Breast epithelium (tissue), 4 donors: ENCODE results near the gene LEMD1. TPM values are rescaled to one million over a fixed set of nuclear protein-coding genes. Genes with fewer than 3 reads are reported as not detected.
A peak's percentile ranks its signal among the peaks of the same experiment; 100 is the strongest.

ENCODE experiments used
- DNase-seq, 2 donors: peaks; one replicate each; pipeline ENCODE4 v3.0.0-alpha.2; 2019; ENCODE audit warnings: low spot score in 2 of 2
- H3K27ac ChIP-seq, 2 donors: fragments of 200-600 bp; sonication (generic) in 1 of 2; one replicate each; pipeline ENCODE4 v1.5.1; 2016 to 2019; ENCODE audit warnings: mild to moderate bottlenecking in 1 of 2
- H3K27me3 ChIP-seq, 2 donors: fragments of 200-600 bp; sonication (generic) in 1 of 2; one replicate each; pipeline versions ENCODE4 v1.5.1 to v1.6.0; 2017 to 2019; ENCODE audit warnings: control low read depth in 1 of 2, mild to moderate bottlenecking in 1 of 2
- H3K36me3 ChIP-seq: fragments of 200-600 bp; one replicate; pipeline ENCODE4 v1.5.1; 2019
- H3K4me1 ChIP-seq, 2 donors: fragments of 200-600 bp; sonication (generic); one replicate each; pipeline ENCODE4 v1.5.1; 2016 to 2019; ENCODE audit warnings: control low read depth in 1 of 2
- H3K4me3 ChIP-seq, 3 donors: fragments of 200-600 bp; sonication (generic); 1 replicate in 2 of 3; 2 replicates in 1 of 3; pipeline ENCODE4 v1.5.1; 2016 to 2019; ENCODE audit warnings: mild to moderate bottlenecking in 3 of 3, moderate library complexity in 2 of 3
- H3K9me3 ChIP-seq, 2 donors: fragments of 200-600 bp; sonication (generic) in 1 of 2; one replicate each; pipeline ENCODE4 v1.5.1; 2016 to 2019; ENCODE audit warnings: control low read depth in 1 of 2
- POLR2A ChIP-seq: fragments of 450-650 bp; IDR thresholded peaks from one replicate; pipeline ENCODE4 v1.6.1; 2016; ENCODE audit warnings: antibody characterized with exemption, mild to moderate bottlenecking, moderate library complexity
- POLR2AphosphoS5 ChIP-seq, 3 donors: sonication (generic); formaldehyde crosslinking; IDR thresholded peaks; one replicate each; pipeline ENCODE4 v1.6.1; 2017; ENCODE audit warnings: antibody characterized with exemption in 3 of 3
- intact Hi-C: fragments of 100-400 bp; cut with DNase I; formaldehyde crosslinking; loops from one replicate; pipeline ENCODE4 v1.15.1; 2023; ENCODE audit warnings: low total_unique reads
- total RNA-seq, 3 donors: library from RNA; depleted of rRNA; stranded (reverse); fragments of >200 nt; gene quantifications; one replicate each; pipeline ENCODE4 v1.1.0, GENCODE V29; 2016
- TF ChIP-seq, protein P1 (sequence below), 3 donors: fragments of 450-650 bp; IDR thresholded peaks; one replicate each; pipeline ENCODE4 v1.5.1; 2016 to 2017; ENCODE audit warnings: antibody characterized with exemption in 3 of 3, mild to moderate bottlenecking in 3 of 3, moderate library complexity in 3 of 3

The LEMD1 gene
- total RNA-seq, 3 donors from 2014 or later: 6.1 TPM; not detected in 2

- H3K36me3 ChIP-seq: no peaks in the 10 kb centered on the region
- intact Hi-C loops: no loop called here
- H3K27me3 ChIP-seq: no peaks in the 10 kb centered on the region
- peak in 1 of 2 donors; percentile 81 for DNase-seq
- peaks cover 0 to 9% of the 10 kb centered on the region in 2 donors for H3K4me1 ChIP-seq
- H3K4me3 ChIP-seq: peak overlapping the region in 2 of 3 donors; percentile 10 to 31
- TF ChIP-seq POLR2A: no peak
- TF ChIP-seq, protein P1, sequence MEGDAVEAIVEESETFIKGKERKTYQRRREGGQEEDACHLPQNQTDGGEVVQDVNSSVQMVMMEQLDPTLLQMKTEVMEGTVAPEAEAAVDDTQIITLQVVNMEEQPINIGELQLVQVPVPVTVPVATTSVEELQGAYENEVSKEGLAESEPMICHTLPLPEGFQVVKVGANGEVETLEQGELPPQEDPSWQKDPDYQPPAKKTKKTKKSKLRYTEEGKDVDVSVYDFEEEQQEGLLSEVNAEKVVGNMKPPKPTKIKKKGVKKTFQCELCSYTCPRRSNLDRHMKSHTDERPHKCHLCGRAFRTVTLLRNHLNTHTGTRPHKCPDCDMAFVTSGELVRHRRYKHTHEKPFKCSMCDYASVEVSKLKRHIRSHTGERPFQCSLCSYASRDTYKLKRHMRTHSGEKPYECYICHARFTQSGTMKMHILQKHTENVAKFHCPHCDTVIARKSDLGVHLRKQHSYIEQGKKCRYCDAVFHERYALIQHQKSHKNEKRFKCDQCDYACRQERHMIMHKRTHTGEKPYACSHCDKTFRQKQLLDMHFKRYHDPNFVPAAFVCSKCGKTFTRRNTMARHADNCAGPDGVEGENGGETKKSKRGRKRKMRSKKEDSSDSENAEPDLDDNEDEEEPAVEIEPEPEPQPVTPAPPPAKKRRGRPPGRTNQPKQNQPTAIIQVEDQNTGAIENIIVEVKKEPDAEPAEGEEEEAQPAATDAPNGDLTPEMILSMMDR (IDR thresholded peaks at IDR 0.05): no peak
- TF ChIP-seq POLR2AphosphoS5 (IDR thresholded peaks at IDR 0.05): peak in 1 of 3 donors; percentile 14
- no peaks in the 10 kb centered on the region for H3K9me3 ChIP-seq
- H3K27ac ChIP-seq: peak overlapping the region; percentile 89
These were observed 18.8 kb upstream of the LEMD1 start for GRCh38 chr1:205440476-205441317.

DNA sequence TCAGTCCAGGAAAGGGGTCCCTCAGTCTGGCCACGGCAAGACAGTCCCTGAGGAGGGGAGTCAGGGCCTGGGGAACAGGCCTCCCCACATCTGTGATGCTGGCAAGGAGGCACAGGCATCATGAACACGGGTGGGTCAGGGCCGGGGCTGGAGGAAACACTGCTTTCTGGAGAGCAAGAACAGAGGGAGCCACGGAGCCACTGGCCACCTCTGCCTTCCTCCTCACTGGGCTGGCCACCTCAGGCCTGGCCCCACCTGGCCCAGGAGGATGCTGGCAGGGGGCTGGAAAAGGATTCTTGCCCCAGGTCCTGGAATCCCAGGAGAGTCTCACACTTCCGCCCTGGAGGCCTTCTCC is 18.2 kb upstream of the LEMD1 start:
- Histone ChIP-seq H3K36me3 (no peaks in the 10 kb centered on the region), H3K4me1 (peaks cover 0 to 9% of the 10 kb centered on the region in 2 donors), H3K27me3 (no peaks in the 10 kb centered on the region), H3K27ac (peak overlapping the region; percentile 89), H3K9me3 (no peaks in the 10 kb centered on the region), H3K4me3 (no peak overlapping the region)
- no peak for DNase-seq
- no peak for TF ChIP-seq POLR2AphosphoS5 (IDR thresholded peaks at IDR 0.05)
- TF ChIP-seq POLR2A: no peak
- intact Hi-C loops: no loop called here

- peaks cover 0 to 9% of the 10 kb centered on the region in 2 donors for H3K4me1 ChIP-seq
- intact Hi-C loops: no loop called here
- TF ChIP-seq, protein P1 (IDR thresholded peaks at IDR 0.05): peak; percentile 44 to 88 (median 45)
- TF ChIP-seq POLR2AphosphoS5 (IDR thresholded peaks at IDR 0.05): no peak
These were observed 16.6 kb upstream of the LEMD1 start for GRCh38 chr1:205438213-205439158.

GRCh38 chr1:205437570-205437969 is 15.7 kb upstream of the LEMD1 start:
- no peaks in the 10 kb centered on the region for H3K9me3 ChIP-seq
- intact Hi-C loops: no loop called here
- H3K36me3 ChIP-seq: no peaks in the 10 kb centered on the region
- peaks cover 0 to 9% of the 10 kb centered on the region in 2 donors for H3K4me1 ChIP-seq
- no peak for TF ChIP-seq POLR2AphosphoS5 (IDR thresholded peaks at IDR 0.05)
- TF ChIP-seq, protein P1 (IDR thresholded peaks at IDR 0.05): no peak
- TF ChIP-seq POLR2A: no peak
- no peaks in the 10 kb centered on the region for H3K27me3 ChIP-seq
- H3K4me3 ChIP-seq: no peak overlapping the region
- no peak for DNase-seq
- no peak overlapping the region for H3K27ac ChIP-seq

More at GRCh38 chr1:205438213-205439158, 16.6 kb upstream of the LEMD1 start:
- no peaks in the 10 kb centered on the region for H3K27me3 ChIP-seq
- H3K9me3 ChIP-seq: no peaks in the 10 kb centered on the region
- peak overlapping the region; percentile 89 for H3K27ac ChIP-seq
- no peak overlapping the region for H3K4me3 ChIP-seq
- H3K36me3 ChIP-seq: no peaks in the 10 kb centered on the region
- DNase-seq: peak; percentile 74 to 77

DNA sequence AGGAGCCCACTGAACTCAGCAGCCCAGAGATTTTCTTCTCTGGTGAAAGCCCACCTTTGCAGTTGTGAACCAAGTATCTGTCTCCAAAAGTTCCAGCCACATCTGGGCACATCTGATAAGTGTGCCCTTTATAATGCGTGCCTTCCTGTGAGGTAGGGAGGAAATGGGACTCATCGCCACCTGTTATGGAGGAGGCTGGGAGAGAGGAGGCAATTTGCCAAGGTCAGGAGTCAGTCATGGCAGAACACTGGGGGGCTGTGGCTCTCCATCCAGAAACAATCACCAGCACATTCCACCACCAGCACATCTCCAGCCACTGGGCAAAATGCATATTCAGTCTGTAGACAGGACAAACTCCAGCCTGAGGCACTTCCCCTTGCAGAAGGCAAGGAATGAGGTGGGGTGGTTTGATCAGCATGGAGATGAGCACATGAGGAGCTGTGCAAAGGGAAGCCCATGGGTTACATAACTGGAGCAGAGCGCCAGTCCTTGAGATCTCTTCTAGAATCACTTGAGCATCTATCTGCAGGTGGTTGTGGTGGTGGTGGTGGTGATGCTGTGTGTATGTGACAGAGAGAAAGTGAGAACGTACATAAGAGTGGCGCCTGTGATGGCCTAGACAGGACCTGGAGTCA is 15.0 kb upstream of the LEMD1 start:
- no peak for DNase-seq
- H3K36me3 ChIP-seq: no peaks in the 10 kb centered on the region

More for the DNA sequence above, 15.0 kb upstream of the LEMD1 start:
- no peak overlapping the region for H3K27ac ChIP-seq
- H3K27me3 ChIP-seq: no peaks in the 10 kb centered on the region
- intact Hi-C loops: no loop called here
- no peak overlapping the region for H3K4me3 ChIP-seq
- no peaks in the 10 kb centered on the region for H3K9me3 ChIP-seq
- TF ChIP-seq POLR2A (no peak), POLR2AphosphoS5 (IDR thresholded peaks at IDR 0.05) (no peak)
- TF ChIP-seq, protein P1 (IDR thresholded peaks at IDR 0.05): no peak
- peaks cover 0 to 9% of the 10 kb centered on the region in 2 donors for H3K4me1 ChIP-seq
